ENCODE measurements around the gene CDYL2.

The CDYL2 gene

GRCh38 chr16:80720804-80721371 lies 83.5 kb downstream of the CDYL2 start:
- Histone ChIP-seq H4K91ac (ENCODE audit: low read depth, low read length, poor library complexity) (no peak overlapping the region), H3K18ac (ENCODE audit: low read length) (no peak overlapping the region), H2AK5ac (ENCODE audit: low read depth, low read length) (no peak overlapping the region), H3K9me3 (replicated peaks in 1 of 2; ENCODE audit: control insufficient read depth in 2 of 2, insufficient read depth in 1 of 2, low read depth in 1 of 2, low read length in 2 of 2) (peaks cover 0 to 4% of the 10 kb centered on the region in 2 donors), H3K27me3 (ENCODE audit: control insufficient read depth in 3 of 3, insufficient read depth in 3 of 3, low read depth in 1 of 3, low read length in 3 of 3) (no peaks in the 10 kb centered on the region), H3K4me1 (ENCODE audit: control insufficient read depth in 2 of 2, insufficient read depth in 1 of 2, low read depth in 1 of 2, low read length in 2 of 2) (peaks cover 0 to 6% of the 10 kb centered on the region in 2 donors), H2BK120ac (ENCODE audit: low read depth, low read length) (no peak overlapping the region), H3K4me3 (ENCODE audit: low read length in 2 of 2) (no peak overlapping the region), H3K9ac (ENCODE audit: low read depth, low read length, poor library complexity) (no peak overlapping the region), H3K36me3 (replicated peaks in 1 of 2; ENCODE audit: control insufficient read depth in 2 of 2, insufficient read depth in 2 of 2, low read length in 2 of 2) (no peaks in the 10 kb centered on the region), H3K27ac (replicated peaks; ENCODE audit: low read length) (no peak overlapping the region), H3K14ac (ENCODE audit: low read length) (no peak overlapping the region), H3K4me2 (ENCODE audit: insufficient read depth, low read length, poor library complexity, severe bottlenecking) (no peak overlapping the region), H4K8ac (ENCODE audit: low read depth, low read length) (no peak overlapping the region), H2AFZ (ENCODE audit: low read length) (no peak overlapping the region), H2BK5ac (ENCODE audit: low read length) (no peak overlapping the region), H3K79me1 (ENCODE audit: low read depth, low read length) (no peaks in the 10 kb centered on the region), H2BK15ac (ENCODE audit: low read length) (no peak overlapping the region), H2BK12ac (ENCODE audit: low read length) (no peak overlapping the region), H3K4ac (ENCODE audit: low read length) (no peak overlapping the region), H3K23ac (ENCODE audit: low read depth, low read length, poor library complexity) (no peak overlapping the region)
- no peak for DNase-seq (ENCODE audit: low spot score)
- WGBS, 2 donors (ENCODE audit: extremely low coverage in 2 of 2, insufficient read length in 2 of 2, insufficient replicate concordance in 1 of 2): no CpG with 5 or more reads among the region's 5 CpGs

DNA sequence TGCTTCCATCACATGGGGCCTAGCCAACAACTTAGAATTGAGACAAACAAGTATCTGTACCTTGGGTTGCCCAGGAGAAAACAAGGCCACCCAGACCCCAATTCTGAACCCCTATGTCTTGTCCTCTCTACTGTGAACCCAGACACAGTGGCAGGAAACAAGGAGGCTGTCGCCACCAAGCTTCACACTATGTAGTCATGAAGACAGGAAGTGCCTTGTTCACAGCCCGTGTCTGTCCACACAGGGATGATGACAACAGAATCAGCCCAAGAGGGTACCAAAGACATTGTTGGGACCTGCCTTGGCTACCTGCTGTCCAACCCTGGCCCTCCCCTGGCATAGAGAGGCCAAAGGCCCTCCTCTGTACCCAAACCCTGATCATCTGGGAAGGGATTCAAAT lies 84.8 kb downstream of the CDYL2 start:
- Histone ChIP-seq H3K36me3 (replicated peaks in 1 of 2; ENCODE audit: control insufficient read depth in 2 of 2, insufficient read depth in 2 of 2, low read length in 2 of 2) (no peaks in the 10 kb centered on the region), H3K9ac (ENCODE audit: low read depth, low read length, poor library complexity) (no peak overlapping the region), H3K27ac (replicated peaks; ENCODE audit: low read length) (no peak overlapping the region), H2BK5ac (ENCODE audit: low read length) (no peak overlapping the region), H2AFZ (ENCODE audit: low read length) (no peak overlapping the region), H3K18ac (ENCODE audit: low read length) (no peak overlapping the region), H3K4me2 (ENCODE audit: insufficient read depth, low read length, poor library complexity, severe bottlenecking) (no peak overlapping the region), H3K14ac (ENCODE audit: low read length) (no peak overlapping the region), H3K27me3 (ENCODE audit: control insufficient read depth in 3 of 3, insufficient read depth in 3 of 3, low read depth in 1 of 3, low read length in 3 of 3) (no peaks in the 10 kb centered on the region), H2BK12ac (ENCODE audit: low read length) (no peak overlapping the region), H2BK15ac (ENCODE audit: low read length) (no peak overlapping the region), H3K4ac (ENCODE audit: low read length) (no peak overlapping the region), H3K23ac (ENCODE audit: low read depth, low read length, poor library complexity) (no peak overlapping the region), H3K4me1 (ENCODE audit: control insufficient read depth in 2 of 2, insufficient read depth in 1 of 2, low read depth in 1 of 2, low read length in 2 of 2) (peaks cover 0 to 6% of the 10 kb centered on the region in 2 donors), H3K4me3 (ENCODE audit: low read length in 2 of 2) (no peak overlapping the region), H3K9me3 (replicated peaks in 1 of 2; ENCODE audit: control insufficient read depth in 2 of 2, insufficient read depth in 1 of 2, low read depth in 1 of 2, low read length in 2 of 2) (peaks cover 0 to 4% of the 10 kb centered on the region in 2 donors), H4K8ac (ENCODE audit: low read depth, low read length) (no peak overlapping the region), H4K91ac (ENCODE audit: low read depth, low read length, poor library complexity) (no peak overlapping the region), H2BK120ac (ENCODE audit: low read depth, low read length) (no peak overlapping the region), H2AK5ac (ENCODE audit: low read depth, low read length) (no peak overlapping the region), H3K79me1 (ENCODE audit: low read depth, low read length) (no peaks in the 10 kb centered on the region)
- WGBS, 2 donors (ENCODE audit: extremely low coverage in 2 of 2, insufficient read length in 2 of 2, insufficient replicate concordance in 1 of 2): no CpG with 5 or more reads among the region's 2 CpGs
- no peak for DNase-seq (ENCODE audit: low spot score)

DNA sequence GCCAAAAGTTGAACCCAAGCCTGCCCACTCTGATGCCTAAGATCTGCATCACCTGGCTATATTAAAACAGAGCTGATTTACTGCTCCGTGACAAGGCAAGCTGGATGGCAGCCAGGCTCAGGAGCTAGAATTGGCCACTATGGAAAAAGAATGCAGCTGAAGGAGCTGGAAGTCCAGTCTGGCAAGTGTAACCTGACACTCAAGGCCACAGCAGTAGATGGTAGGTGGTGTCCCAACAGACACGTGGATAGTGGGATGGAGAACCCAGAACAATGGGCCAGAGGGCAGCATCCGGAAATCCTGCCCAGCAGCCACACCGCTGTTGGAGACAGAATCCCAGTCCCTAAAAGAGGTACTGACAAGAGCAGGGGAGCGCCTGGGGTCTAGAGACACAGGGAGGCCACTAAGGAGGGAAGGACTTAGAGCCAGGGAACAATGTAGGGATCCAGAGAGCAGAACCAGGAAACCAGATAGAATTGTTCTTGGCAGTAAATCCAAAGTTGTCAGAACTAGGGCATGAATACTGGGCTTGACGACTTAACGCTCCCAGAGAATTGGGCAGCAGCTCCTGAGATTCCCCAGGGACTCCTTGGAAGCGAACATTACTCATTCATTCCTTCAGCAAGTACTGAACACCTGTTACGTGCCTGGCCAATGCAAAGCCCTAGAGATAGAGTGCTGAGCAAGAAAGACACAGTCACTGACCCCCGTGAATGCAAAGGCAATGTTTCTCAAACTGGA lies 85.7 kb downstream of the CDYL2 start:
- H4K91ac ChIP-seq (ENCODE audit: low read depth, low read length, poor library complexity): no peak overlapping the region
- H3K4me2 ChIP-seq (ENCODE audit: insufficient read depth, low read length, poor library complexity, severe bottlenecking): no peak overlapping the region
- H3K79me1 ChIP-seq (ENCODE audit: low read depth, low read length): no peaks in the 10 kb centered on the region
- no peak for DNase-seq (ENCODE audit: low spot score)
- no peak overlapping the region for H2BK15ac ChIP-seq (ENCODE audit: low read length)
- no peak overlapping the region for H2AFZ ChIP-seq (ENCODE audit: low read length)
- H3K9ac ChIP-seq (ENCODE audit: low read depth, low read length, poor library complexity): no peak overlapping the region
- H3K27me3 ChIP-seq (ENCODE audit: control insufficient read depth in 3 of 3, insufficient read depth in 3 of 3, low read depth in 1 of 3, low read length in 3 of 3): no peaks in the 10 kb centered on the region
- H3K4ac ChIP-seq (ENCODE audit: low read length): no peak overlapping the region
- no peaks in the 10 kb centered on the region for H3K36me3 ChIP-seq (replicated peaks in 1 of 2; ENCODE audit: control insufficient read depth in 2 of 2, insufficient read depth in 2 of 2, low read length in 2 of 2)
- no peak overlapping the region for H3K18ac ChIP-seq (ENCODE audit: low read length)
- no peak overlapping the region for H3K23ac ChIP-seq (ENCODE audit: low read depth, low read length, poor library complexity)
- no peak overlapping the region for H3K4me3 ChIP-seq (ENCODE audit: low read length in 2 of 2)
- H4K8ac ChIP-seq (ENCODE audit: low read depth, low read length): no peak overlapping the region
- peaks cover 0 to 6% of the 10 kb centered on the region in 2 donors for H3K4me1 ChIP-seq (ENCODE audit: control insufficient read depth in 2 of 2, insufficient read depth in 1 of 2, low read depth in 1 of 2, low read length in 2 of 2)
- H3K9me3 ChIP-seq (replicated peaks in 1 of 2; ENCODE audit: control insufficient read depth in 2 of 2, insufficient read depth in 1 of 2, low read depth in 1 of 2, low read length in 2 of 2): peaks cover 0 to 4% of the 10 kb centered on the region in 2 donors
- WGBS, 2 donors (ENCODE audit: extremely low coverage in 2 of 2, insufficient read length in 2 of 2, insufficient replicate concordance in 1 of 2): no CpG with 5 or more reads among the region's 10 CpGs
- no peak overlapping the region for H3K14ac ChIP-seq (ENCODE audit: low read length)
- H3K27ac ChIP-seq (replicated peaks; ENCODE audit: low read length): no peak overlapping the region
- H2BK12ac ChIP-seq (ENCODE audit: low read length): no peak overlapping the region
- H2BK120ac ChIP-seq (ENCODE audit: low read depth, low read length): no peak overlapping the region
- no peak overlapping the region for H2BK5ac ChIP-seq (ENCODE audit: low read length)
- H2AK5ac ChIP-seq (ENCODE audit: low read depth, low read length): no peak overlapping the region

- Histone ChIP-seq H3K27me3 (ENCODE audit: control insufficient read depth in 3 of 3, insufficient read depth in 3 of 3, low read depth in 1 of 3, low read length in 3 of 3) (no peaks in the 10 kb centered on the region), H2AFZ (ENCODE audit: low read length) (no peak overlapping the region), H3K9ac (ENCODE audit: low read depth, low read length, poor library complexity) (no peak overlapping the region), H2AK5ac (ENCODE audit: low read depth, low read length) (no peak overlapping the region), H3K18ac (ENCODE audit: low read length) (no peak overlapping the region), H2BK12ac (ENCODE audit: low read length) (no peak overlapping the region), H2BK120ac (ENCODE audit: low read depth, low read length) (no peak overlapping the region), H3K36me3 (replicated peaks in 1 of 2; ENCODE audit: control insufficient read depth in 2 of 2, insufficient read depth in 2 of 2, low read length in 2 of 2) (no peaks in the 10 kb centered on the region), H4K8ac (ENCODE audit: low read depth, low read length) (no peak overlapping the region), H3K4me3 (ENCODE audit: low read length in 2 of 2) (no peak overlapping the region), H3K4ac (ENCODE audit: low read length) (no peak overlapping the region), H3K9me3 (replicated peaks in 1 of 2; ENCODE audit: control insufficient read depth in 2 of 2, insufficient read depth in 1 of 2, low read depth in 1 of 2, low read length in 2 of 2) (no peaks in the 10 kb centered on the region), H4K91ac (ENCODE audit: low read depth, low read length, poor library complexity) (no peak overlapping the region), H3K14ac (ENCODE audit: low read length) (no peak overlapping the region), H3K23ac (ENCODE audit: low read depth, low read length, poor library complexity) (no peak overlapping the region), H2BK15ac (ENCODE audit: low read length) (no peak overlapping the region), H2BK5ac (ENCODE audit: low read length) (no peak overlapping the region), H3K4me1 (ENCODE audit: control insufficient read depth in 2 of 2, insufficient read depth in 1 of 2, low read depth in 1 of 2, low read length in 2 of 2) (peaks cover 0 to 6% of the 10 kb centered on the region in 2 donors), H3K4me2 (ENCODE audit: insufficient read depth, low read length, poor library complexity, severe bottlenecking) (no peak overlapping the region), H3K27ac (replicated peaks; ENCODE audit: low read length) (no peak overlapping the region), H3K79me1 (ENCODE audit: low read depth, low read length) (no peaks in the 10 kb centered on the region)
- no peak for DNase-seq (ENCODE audit: low spot score)
- WGBS, 2 donors (ENCODE audit: extremely low coverage in 2 of 2, insufficient read length in 2 of 2, insufficient replicate concordance in 1 of 2): no CpG with 5 or more reads among the region's 3 CpGs
Observed at GRCh38 chr16:80717611-80718010, 86.8 kb downstream of the CDYL2 start.

Measured in neuronal stem cell (in vitro differentiated cells).